Esophagus squamous epithelium (tissue), 5 donors: ENCODE results near the gene GALNT15. TPM values are rescaled to one million over a fixed set of nuclear protein-coding genes. Genes with fewer than 3 reads are reported as not detected.

Experiments used
- DNase-seq: peaks from one replicate; lab custom pipeline; 2025; lab: John Stamatoyannopoulos, UW
- H3K27ac ChIP-seq, 4 donors: fragments of 200-600 bp; sonication (generic); one replicate each; pipeline ENCODE4 v1.5.1; 2016 to 2019; ENCODE audit warnings: mild to moderate bottlenecking in 1 of 4
- H3K27me3 ChIP-seq, 4 donors: fragments of 200-600 bp; sonication (generic); 1 replicate in 3 of 4; 2 replicates in 1 of 4; pipeline versions ENCODE4 v1.5.1 to v1.6.0; 2017 to 2021; ENCODE audit warnings: antibody characterized with exemption in 1 of 4
- H3K36me3 ChIP-seq, 3 donors: fragments of 200-600 bp; sonication (generic); one replicate each; pipeline ENCODE4 v1.5.1; 2016 to 2019
- H3K4me1 ChIP-seq, 3 donors: fragments of 200-600 bp; sonication (generic); one replicate each; pipeline ENCODE4 v1.5.1; 2017 to 2019
- H3K4me3 ChIP-seq, 4 donors: fragments of 200-600 bp; sonication (generic); 1 replicate in 3 of 4; 2 replicates in 1 of 4; pipeline ENCODE4 v1.5.1; 2016 to 2019; ENCODE audit warnings: mild to moderate bottlenecking in 2 of 4, moderate library complexity in 1 of 4
- H3K9me3 ChIP-seq, 3 donors: fragments of 200-600 bp; sonication (generic); one replicate each; pipeline ENCODE4 v1.5.1; 2016 to 2019
- POLR2A ChIP-seq, 4 donors: fragments of 450-650 bp; IDR thresholded peaks; one replicate each; pipeline ENCODE4 v1.6.1; 2017; ENCODE audit warnings: antibody characterized with exemption in 4 of 4, mild to moderate bottlenecking in 4 of 4, moderate library complexity in 3 of 4
- WGBS, 2 donors: methylation state at CpG; one replicate each; pipeline ENCODE4 v1.1.5; 2018; 5-methylcytosine and 5-hydroxymethylcytosine counted together
- intact Hi-C: fragments of 100-400 bp; cut with DNase I; formaldehyde crosslinking; loops from one replicate; pipeline ENCODE4 v1.15.0; 2022
- total RNA-seq, 4 donors: library from RNA; depleted of rRNA; stranded (reverse); fragments of >200 nt; gene quantifications; one replicate each; pipeline ENCODE4 v1.1.0, GENCODE V29; 2016
- TF ChIP-seq, protein P1 (sequence below), 6 experiments: fragments of 450-650 bp in 4 of 6; fragments of 200-600 bp in 2 of 6; sonication (generic) in 2 of 6; IDR thresholded peaks; one replicate each; pipeline ENCODE4 v1.5.1; 2016 to 2019; ENCODE audit warnings: antibody characterized with exemption in 6 of 6, mild to moderate bottlenecking in 4 of 6, moderate library complexity in 4 of 6
- donor health status: DM: yes; HTN: yes; CAD: no.

Gene GALNT15
- total RNA-seq, 4 donors from 2014 or later = 4.6 to 117 (median 35.6) TPM

GRCh38 chr3:16251316-16252085 is 77.0 kb downstream of the GALNT15 start:
- Histone ChIP-seq H3K36me3 (no peaks in the 10 kb centered on the region), H3K9me3 (no peaks in the 10 kb centered on the region), H3K27me3 (peaks cover 0 to 4% (median 0%) of the 10 kb centered on the region in 4 donors), H3K4me1 (peaks cover 0 to 17% (median 11%) of the 10 kb centered on the region in 3 donors), H3K4me3 (no peak overlapping the region), H3K27ac (no peak overlapping the region)
- DNase-seq = no peak
- WGBS, 2 donors = 67 to 70% methylated on average over 7 to 8 of the region's 9 CpGs
- intact Hi-C loops = no loop called here
- no peak for TF ChIP-seq POLR2A (IDR thresholded peaks at IDR 0.05)

- DNase-seq = no peak
- H3K9me3 ChIP-seq = no peaks in the 10 kb centered on the region
- H3K27ac ChIP-seq = no peak overlapping the region
- peaks cover 0 to 4% (median 0%) of the 10 kb centered on the region in 4 donors for H3K27me3 ChIP-seq
- intact Hi-C loops = no loop called here
- no peak for TF ChIP-seq POLR2A (IDR thresholded peaks at IDR 0.05)
- TF ChIP-seq, protein P1, sequence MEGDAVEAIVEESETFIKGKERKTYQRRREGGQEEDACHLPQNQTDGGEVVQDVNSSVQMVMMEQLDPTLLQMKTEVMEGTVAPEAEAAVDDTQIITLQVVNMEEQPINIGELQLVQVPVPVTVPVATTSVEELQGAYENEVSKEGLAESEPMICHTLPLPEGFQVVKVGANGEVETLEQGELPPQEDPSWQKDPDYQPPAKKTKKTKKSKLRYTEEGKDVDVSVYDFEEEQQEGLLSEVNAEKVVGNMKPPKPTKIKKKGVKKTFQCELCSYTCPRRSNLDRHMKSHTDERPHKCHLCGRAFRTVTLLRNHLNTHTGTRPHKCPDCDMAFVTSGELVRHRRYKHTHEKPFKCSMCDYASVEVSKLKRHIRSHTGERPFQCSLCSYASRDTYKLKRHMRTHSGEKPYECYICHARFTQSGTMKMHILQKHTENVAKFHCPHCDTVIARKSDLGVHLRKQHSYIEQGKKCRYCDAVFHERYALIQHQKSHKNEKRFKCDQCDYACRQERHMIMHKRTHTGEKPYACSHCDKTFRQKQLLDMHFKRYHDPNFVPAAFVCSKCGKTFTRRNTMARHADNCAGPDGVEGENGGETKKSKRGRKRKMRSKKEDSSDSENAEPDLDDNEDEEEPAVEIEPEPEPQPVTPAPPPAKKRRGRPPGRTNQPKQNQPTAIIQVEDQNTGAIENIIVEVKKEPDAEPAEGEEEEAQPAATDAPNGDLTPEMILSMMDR (IDR thresholded peaks at IDR 0.05) = no peak
- H3K4me3 ChIP-seq = no peak overlapping the region
- peaks cover 0 to 12% (median 8%) of the 10 kb centered on the region in 3 donors for H3K4me1 ChIP-seq
- H3K36me3 ChIP-seq = no peaks in the 10 kb centered on the region
- 61 to 62% methylated on average over 6 to 7 of the region's 7 CpGs for WGBS, 2 donors
Measured at GRCh38 chr3:16252243-16252978, 77.9 kb downstream of the GALNT15 start.

- intact Hi-C loops = no loop called here
- WGBS, 2 donors = 78 to 83% methylated on average over 1 to 2 of the region's 2 CpGs
- Histone ChIP-seq H3K9me3 (no peaks in the 10 kb centered on the region), H3K4me3 (no peak overlapping the region), H3K27ac (no peak overlapping the region), H3K36me3 (no peaks in the 10 kb centered on the region), H3K27me3 (no peaks in the 10 kb centered on the region), H3K4me1 (peaks cover 0 to 9% (median 5%) of the 10 kb centered on the region in 3 donors)
- TF ChIP-seq POLR2A (IDR thresholded peaks at IDR 0.05) = no peak
- TF ChIP-seq, protein P1 (IDR thresholded peaks at IDR 0.05) = no peak
- DNase-seq = no peak
Measured at GRCh38 chr3:16252988-16253387, 78.5 kb downstream of the GALNT15 start.

DNA sequence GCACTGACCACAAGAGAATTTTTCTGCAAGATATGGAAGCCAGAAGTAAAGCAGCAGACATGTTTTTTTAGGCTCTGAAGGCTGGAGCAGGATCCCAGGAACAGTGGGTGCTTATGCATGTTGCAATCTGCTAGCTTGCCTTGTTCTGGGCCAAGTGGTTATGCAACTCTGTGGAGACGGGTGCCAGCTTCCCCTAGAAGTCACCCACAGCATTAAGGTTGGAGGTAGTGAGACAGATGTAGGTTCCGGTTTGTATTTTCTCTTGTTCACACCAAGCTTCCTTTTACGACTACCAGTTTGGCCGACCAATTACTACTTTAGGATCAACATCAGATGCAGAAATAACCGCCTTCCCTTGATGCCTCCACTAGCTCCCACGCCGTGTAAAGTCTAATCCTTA is 79.1 kb downstream of the GALNT15 start:
- DNase-seq = no peak
- Histone ChIP-seq H3K36me3 (peaks cover 0 to 4% (median 0%) of the 10 kb centered on the region in 3 donors), H3K4me3 (no peak overlapping the region), H3K27ac (no peak overlapping the region), H3K27me3 (no peaks in the 10 kb centered on the region), H3K9me3 (no peaks in the 10 kb centered on the region), H3K4me1 (peaks cover 0 to 9% (median 5%) of the 10 kb centered on the region in 3 donors)
- intact Hi-C loops = no loop called here
- WGBS, 2 donors = 65 to 67% methylated on average over 7 of the region's 7 CpGs
- no peak for TF ChIP-seq POLR2A (IDR thresholded peaks at IDR 0.05)
- TF ChIP-seq, protein P1 (IDR thresholded peaks at IDR 0.05) = no peak

- Histone ChIP-seq H3K27me3 (no peaks in the 10 kb centered on the region), H3K36me3 (peaks cover 0 to 17% (median 0%) of the 10 kb centered on the region in 3 donors), H3K9me3 (no peaks in the 10 kb centered on the region), H3K27ac (no peak overlapping the region), H3K4me3 (no peak overlapping the region), H3K4me1 (peaks cover 0 to 9% (median 5%) of the 10 kb centered on the region in 3 donors)
- 77 to 80% methylated on average over 5 of the region's 5 CpGs for WGBS, 2 donors
- TF ChIP-seq, protein P1 (IDR thresholded peaks at IDR 0.05) = no peak
- TF ChIP-seq POLR2A (IDR thresholded peaks at IDR 0.05) = no peak
- no peak for DNase-seq
- intact Hi-C loops = no loop called here
Measured at GRCh38 chr3:16254916-16255315, 80.4 kb downstream of the GALNT15 start.
